Stomach (tissue), 9 donors: Measurements from ENCODE around the gene SPATA22. TPM values are rescaled to one million over a fixed set of nuclear protein-coding genes. Genes with fewer than 3 reads are reported as not detected.

Experiments used
- DNase-seq, 2 donors: peaks; one replicate each; pipeline versions ENCODE4 v3.0.0 to v3.0.0-alpha.2; 2013 to 2019
- H3K27ac ChIP-seq, 5 donors: fragments of 200-600 bp in 4 of 5; sonication (generic) in 4 of 5; one replicate each; pipeline ENCODE4 v1.5.1; 2013 to 2019; ENCODE audit warnings: mild to moderate bottlenecking in 1 of 5, moderate library complexity in 1 of 5
- H3K27me3 ChIP-seq, 3 donors: fragments of 200-600 bp; sonication (generic); one replicate each; pipeline ENCODE4 v1.5.1; 2017 to 2019; ENCODE audit warnings: mixed run types in 1 of 3
- H3K36me3 ChIP-seq, 4 donors: fragments of 200-600 bp; sonication (generic); 1 replicate in 3 of 4; 2 replicates in 1 of 4; pipeline ENCODE4 v1.5.1; 2016 to 2019
- H3K4me1 ChIP-seq, 4 donors: fragments of 200-600 bp; sonication (generic); one replicate each; pipeline ENCODE4 v1.5.1; 2016 to 2019
- H3K4me3 ChIP-seq, 4 donors: fragments of 200-600 bp; sonication (generic) in 3 of 4; one replicate each; pipeline ENCODE4 v1.5.1; 2016 to 2019; ENCODE audit warnings: mild to moderate bottlenecking in 1 of 4
- H3K9me3 ChIP-seq, 4 donors: fragments of 200-600 bp; sonication (generic); one replicate each; pipeline ENCODE4 v1.5.1; 2016 to 2019
- EP300 ChIP-seq: sonication (generic); formaldehyde crosslinking; IDR thresholded peaks from one replicate; pipeline ENCODE4 v1.6.1; 2017; ENCODE audit warnings: antibody characterized with exemption
- POLR2A ChIP-seq, 4 donors: fragments of 450-650 bp; IDR thresholded peaks; one replicate each; pipeline ENCODE4 v1.6.1; 2016; ENCODE audit warnings: antibody characterized with exemption in 4 of 4, control low read depth in 2 of 4, mild to moderate bottlenecking in 1 of 4, moderate library complexity in 1 of 4
- POLR2AphosphoS5 ChIP-seq, 3 donors: sonication (generic); formaldehyde crosslinking; IDR thresholded peaks; one replicate each; pipeline ENCODE4 v1.6.1; 2016; ENCODE audit warnings: antibody characterized with exemption in 3 of 3
- WGBS, 5 donors: extraction: QIAGEN DNeasy Blood & Tissue Kit in 3 of 5; methylation state at CpG; one replicate each; pipeline versions ENCODE4 v1.1.5 to v1.1.7; 2013 to 2018; 5-methylcytosine and 5-hydroxymethylcytosine counted together
- intact Hi-C: fragments of 100-400 bp; cut with DNase I; formaldehyde crosslinking; loops from one replicate; pipeline ENCODE4 v1.15.1; 2023; ENCODE audit warnings: low total_unique reads
- polyA plus RNA-seq, 3 donors: library from polyadenylated mRNA; stranded (reverse); fragments of 200-250 nt; gene quantifications; one replicate each; pipeline ENCODE4 v1.2.3, GENCODE V29; 2013
- total RNA-seq, 5 donors: library from RNA; depleted of rRNA; stranded (reverse); fragments of >200 nt; gene quantifications; one replicate each; pipeline versions ENCODE4 v1.1.0 to v1.2.3, GENCODE V29; 2014 to 2016
- TF ChIP-seq, protein P1 (sequence below), 7 experiments: fragments of 450-650 bp in 4 of 7; fragments of 200-600 bp in 3 of 7; sonication (generic) in 3 of 7; IDR thresholded peaks; one replicate each; pipeline ENCODE4 v1.5.1; 2016 to 2019; ENCODE audit warnings: antibody characterized with exemption in 7 of 7, control low read depth in 2 of 7, mild to moderate bottlenecking in 1 of 7
- donor health status: healthy with polysubstance abuse.
- donor health status: Bipolar disorder and iron deficiency.
- donor health status: healthy.

SPATA22 gene
- total and polyA plus RNA-seq, 8 donors = 1.1 to 4.1 TPM; not detected in 6

DNA sequence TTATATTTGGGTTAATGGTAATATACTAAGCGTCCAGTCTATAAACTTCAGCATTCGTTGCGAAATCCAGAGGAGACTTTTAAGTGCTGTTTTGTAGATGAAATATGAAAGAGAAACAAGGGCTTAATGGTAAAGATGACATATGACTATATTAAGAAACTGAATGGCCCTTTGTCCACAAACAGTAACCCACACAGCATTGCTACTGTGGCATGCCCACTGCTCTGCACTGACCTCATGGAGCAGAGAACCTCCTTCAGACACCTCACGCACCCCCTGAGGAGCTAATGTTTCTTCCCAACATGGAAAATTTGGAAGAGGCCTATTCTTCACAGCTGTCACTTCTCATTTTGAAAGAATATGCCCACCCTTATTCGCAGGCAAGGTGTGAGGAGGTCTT lies 30.8 kb upstream of the SPATA22 start:
- no peaks in the 10 kb centered on the region for H3K36me3 ChIP-seq
- H3K27me3 ChIP-seq = no peaks in the 10 kb centered on the region
- 66 to 85% (median 74%) methylated on average over 4 to 5 of the region's 5 CpGs for WGBS, 5 donors
- no peak overlapping the region for H3K4me3 ChIP-seq
- H3K4me1 ChIP-seq = no peaks in the 10 kb centered on the region
- TF ChIP-seq POLR2AphosphoS5 (IDR thresholded peaks at IDR 0.05) (no peak), EP300 (no peak), POLR2A (IDR thresholded peaks at IDR 0.05) (no peak)
- TF ChIP-seq, protein P1, sequence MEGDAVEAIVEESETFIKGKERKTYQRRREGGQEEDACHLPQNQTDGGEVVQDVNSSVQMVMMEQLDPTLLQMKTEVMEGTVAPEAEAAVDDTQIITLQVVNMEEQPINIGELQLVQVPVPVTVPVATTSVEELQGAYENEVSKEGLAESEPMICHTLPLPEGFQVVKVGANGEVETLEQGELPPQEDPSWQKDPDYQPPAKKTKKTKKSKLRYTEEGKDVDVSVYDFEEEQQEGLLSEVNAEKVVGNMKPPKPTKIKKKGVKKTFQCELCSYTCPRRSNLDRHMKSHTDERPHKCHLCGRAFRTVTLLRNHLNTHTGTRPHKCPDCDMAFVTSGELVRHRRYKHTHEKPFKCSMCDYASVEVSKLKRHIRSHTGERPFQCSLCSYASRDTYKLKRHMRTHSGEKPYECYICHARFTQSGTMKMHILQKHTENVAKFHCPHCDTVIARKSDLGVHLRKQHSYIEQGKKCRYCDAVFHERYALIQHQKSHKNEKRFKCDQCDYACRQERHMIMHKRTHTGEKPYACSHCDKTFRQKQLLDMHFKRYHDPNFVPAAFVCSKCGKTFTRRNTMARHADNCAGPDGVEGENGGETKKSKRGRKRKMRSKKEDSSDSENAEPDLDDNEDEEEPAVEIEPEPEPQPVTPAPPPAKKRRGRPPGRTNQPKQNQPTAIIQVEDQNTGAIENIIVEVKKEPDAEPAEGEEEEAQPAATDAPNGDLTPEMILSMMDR (IDR thresholded peaks at IDR 0.05) = no peak
- H3K9me3 ChIP-seq = peaks cover 0 to 4% (median 0%) of the 10 kb centered on the region in 4 donors
- DNase-seq = no peak
- no peak overlapping the region for H3K27ac ChIP-seq
- intact Hi-C loops = no loop called here

DNA sequence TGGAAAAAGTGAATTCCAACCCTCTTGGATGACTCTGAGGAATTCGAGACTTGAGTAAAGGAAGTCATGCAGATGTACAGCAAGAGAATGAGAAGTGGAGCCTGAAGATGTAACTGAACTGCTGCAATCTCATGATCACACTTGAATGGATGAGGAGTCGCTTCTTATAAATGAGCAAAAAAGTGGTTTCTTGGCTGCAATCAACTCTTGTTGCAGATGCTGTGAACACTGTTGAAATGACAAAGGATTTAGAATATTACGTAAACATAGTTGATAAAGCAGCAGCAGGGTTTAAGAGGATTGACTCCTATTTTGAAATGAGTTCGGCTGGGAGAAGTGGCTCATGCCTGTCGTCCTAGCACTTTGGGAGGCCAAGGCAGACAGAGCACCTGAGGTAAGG lies 29.7 kb upstream of the SPATA22 start:
- no peak for TF ChIP-seq POLR2A (IDR thresholded peaks at IDR 0.05)
- DNase-seq = no peak
- H3K27ac ChIP-seq = no peak overlapping the region
- H3K36me3 ChIP-seq = no peaks in the 10 kb centered on the region
- no peaks in the 10 kb centered on the region for H3K27me3 ChIP-seq
- no peak overlapping the region for H3K4me3 ChIP-seq
- intact Hi-C loops = no loop called here
- 62 to 71% (median 68%) methylated on average over 5 of the region's 5 CpGs for WGBS, 5 donors
- no peaks in the 10 kb centered on the region for H3K4me1 ChIP-seq
- H3K9me3 ChIP-seq = peaks cover 0 to 4% (median 0%) of the 10 kb centered on the region in 4 donors

DNA sequence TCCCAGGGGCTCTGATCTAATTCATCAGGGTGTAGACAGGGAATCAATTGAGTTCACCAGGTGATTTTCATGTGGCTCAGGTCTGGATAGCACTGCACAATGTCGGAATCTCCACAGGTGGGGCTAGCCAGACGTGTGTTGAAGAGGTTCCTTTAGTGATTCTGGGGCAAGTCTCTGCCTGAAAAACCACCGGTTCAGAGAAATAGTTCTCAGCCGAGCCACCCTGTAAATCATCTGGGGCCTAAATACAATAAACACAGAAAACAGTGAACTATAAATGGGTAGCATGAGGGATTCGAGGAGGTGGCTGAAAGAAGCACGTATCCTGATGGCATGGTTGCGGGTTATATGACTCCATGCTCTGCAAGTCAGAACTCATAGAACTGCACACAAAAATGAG lies 25.5 kb upstream of the SPATA22 start:
- WGBS, 5 donors = 76 to 87% (median 83%) methylated on average over 7 of the region's 7 CpGs
- Histone ChIP-seq H3K4me3 (no peak overlapping the region), H3K9me3 (peaks cover 0 to 4% (median 0%) of the 10 kb centered on the region in 4 donors), H3K36me3 (no peaks in the 10 kb centered on the region), H3K27me3 (no peaks in the 10 kb centered on the region), H3K27ac (no peak overlapping the region), H3K4me1 (no peaks in the 10 kb centered on the region)
- no peak for DNase-seq
- intact Hi-C loops = no loop called here
- TF ChIP-seq EP300 = no peak

DNA sequence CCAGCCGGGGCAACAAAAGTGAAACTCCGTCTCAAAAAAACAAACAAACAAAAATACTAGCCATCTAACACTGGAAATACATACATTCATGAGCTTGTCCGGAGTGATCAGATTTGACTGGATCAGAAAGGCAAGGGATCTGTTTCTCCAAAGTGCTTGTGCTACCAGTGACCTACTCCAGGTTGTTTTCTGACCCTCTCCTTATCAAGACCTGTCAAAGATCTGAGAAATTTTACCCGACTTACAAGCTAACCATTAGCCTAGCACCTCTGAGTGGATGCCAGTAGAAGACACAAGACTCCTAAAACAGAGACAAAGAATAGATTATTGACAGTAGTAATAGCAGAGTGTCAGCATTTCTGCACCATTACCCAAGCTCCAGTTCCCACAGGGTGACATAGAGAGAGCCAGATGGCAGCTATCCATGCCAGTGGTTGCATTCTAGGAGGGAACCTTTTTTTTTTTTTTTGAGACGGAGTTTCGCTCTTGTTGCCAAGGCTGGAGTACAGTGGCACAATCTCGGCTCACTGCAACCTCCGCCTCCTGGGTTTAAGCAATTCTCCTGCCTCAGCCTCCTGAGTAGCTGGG lies 14.0 kb upstream of the SPATA22 start:
- no peaks in the 10 kb centered on the region for H3K9me3 ChIP-seq
- WGBS, 5 donors = 50 to 69% (median 64%) methylated on average over 8 of the region's 8 CpGs
- no peak overlapping the region for H3K4me3 ChIP-seq
- no peaks in the 10 kb centered on the region for H3K4me1 ChIP-seq
- intact Hi-C loops = no loop called here
- TF ChIP-seq, protein P1 (IDR thresholded peaks at IDR 0.05) = no peak
- TF ChIP-seq EP300 (no peak), POLR2A (IDR thresholded peaks at IDR 0.05) (no peak), POLR2AphosphoS5 (IDR thresholded peaks at IDR 0.05) (no peak)
- no peaks in the 10 kb centered on the region for H3K36me3 ChIP-seq
- H3K27me3 ChIP-seq = no peaks in the 10 kb centered on the region
- DNase-seq = peak in 1 of 2 donors; percentile 13
- no peak overlapping the region for H3K27ac ChIP-seq

DNA sequence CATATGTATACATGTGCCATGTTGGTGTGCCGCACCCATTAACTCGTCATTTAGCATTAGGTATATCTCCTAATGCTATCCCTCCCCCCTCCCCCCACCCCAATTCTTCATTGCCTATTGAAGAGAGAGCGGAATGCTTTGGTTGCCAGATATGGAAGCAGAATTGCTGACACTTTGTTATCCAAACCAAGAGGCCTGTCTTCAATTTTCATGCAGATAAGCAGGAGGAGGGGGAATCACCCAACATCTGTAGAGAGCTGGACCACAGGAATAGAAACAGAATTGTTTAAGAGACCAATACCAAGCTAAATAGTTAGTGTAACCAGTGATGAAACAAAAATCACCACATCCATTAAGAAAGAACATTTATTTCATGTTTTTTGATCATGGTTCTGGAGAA lies 11.2 kb upstream of the SPATA22 start:
- no peaks in the 10 kb centered on the region for H3K9me3 ChIP-seq
- no peak for TF ChIP-seq POLR2AphosphoS5 (IDR thresholded peaks at IDR 0.05)
- no peak for TF ChIP-seq POLR2A (IDR thresholded peaks at IDR 0.05)
- TF ChIP-seq, protein P1 (IDR thresholded peaks at IDR 0.05) = no peak
- TF ChIP-seq EP300 = no peak

More for the DNA sequence above, 11.2 kb upstream of the SPATA22 start:
- no peaks in the 10 kb centered on the region for H3K4me1 ChIP-seq
- DNase-seq = no peak
- no peaks in the 10 kb centered on the region for H3K36me3 ChIP-seq
- intact Hi-C loops = no loop called here
- H3K27me3 ChIP-seq = no peaks in the 10 kb centered on the region
- no peak overlapping the region for H3K27ac ChIP-seq
- WGBS, 5 donors = 26 to 84% (median 82%) methylated on average over 3 of the region's 3 CpGs
- no peak overlapping the region for H3K4me3 ChIP-seq
